Measurements from ENCODE around the gene PAK1. TPM values are rescaled to one million over a fixed set of nuclear protein-coding genes. Genes with fewer than 3 reads are reported as not detected.

PAK1 gene
- total and polyA plus RNA-seq, 2 donors = 27.7 to 36.6 TPM

GRCh38 chr11:77381729-77382665 lies 91.9 kb downstream of the PAK1 start:
- peak in 1 of 9 donors; percentile 21 for DNase-seq (ENCODE audit: low read depth in 6 of 9, low spot score in 9 of 9)
- Histone ChIP-seq H3K36me3 (ENCODE audit: control insufficient read depth in 2 of 2, insufficient read depth in 2 of 2, low read length in 1 of 2) (peaks cover 0 to 3% of the 10 kb centered on the region in 2 donors), H3K4me1 (ENCODE audit: control insufficient read depth in 2 of 2, insufficient read depth in 2 of 2, low read length in 2 of 2) (no peaks in the 10 kb centered on the region), H3K27me3 (ENCODE audit: control insufficient read depth in 2 of 2, insufficient read depth in 1 of 2, low read length in 1 of 2) (no peaks in the 10 kb centered on the region), H3K27ac (ENCODE audit: low read depth in 1 of 2, low read length in 1 of 2) (peak overlapping the region in 1 of 2 donors; percentile 47), H3K4me3 (ENCODE audit: low read length in 2 of 2) (no peak overlapping the region), H3K9me3 (ENCODE audit: control insufficient read depth in 2 of 2, insufficient read depth in 1 of 2, low read length in 1 of 2) (no peaks in the 10 kb centered on the region)
- WGBS = 93% methylated on average over 2 of the region's 2 CpGs

DNA sequence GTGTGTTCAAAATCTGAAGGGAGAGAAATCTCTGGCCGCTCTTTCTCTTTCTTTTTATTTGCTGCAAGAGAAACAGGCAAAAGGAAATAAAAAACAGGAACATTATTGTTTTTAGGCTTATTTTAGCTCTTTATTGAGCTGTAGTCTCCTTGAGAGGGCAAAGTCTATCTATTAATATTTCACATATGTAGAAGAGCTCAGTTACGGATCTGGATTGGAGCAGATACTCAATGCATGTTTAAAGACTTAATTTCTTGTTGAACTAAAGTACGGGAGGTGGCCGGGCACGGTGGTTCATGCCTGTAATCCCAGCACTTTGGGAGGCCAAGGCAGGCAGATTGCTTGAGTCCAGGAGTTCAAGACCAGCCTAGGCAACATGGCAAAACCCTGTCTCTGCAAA lies 94.0 kb downstream of the PAK1 start:
- Histone ChIP-seq H3K4me3 (ENCODE audit: low read length in 2 of 2) (no peak overlapping the region), H3K36me3 (ENCODE audit: control insufficient read depth in 2 of 2, insufficient read depth in 2 of 2, low read length in 1 of 2) (peaks cover 0 to 3% of the 10 kb centered on the region in 2 donors), H3K27ac (ENCODE audit: low read depth in 1 of 2, low read length in 1 of 2) (no peak overlapping the region), H3K9me3 (ENCODE audit: control insufficient read depth in 2 of 2, insufficient read depth in 1 of 2, low read length in 1 of 2) (no peaks in the 10 kb centered on the region), H3K4me1 (ENCODE audit: control insufficient read depth in 2 of 2, insufficient read depth in 2 of 2, low read length in 2 of 2) (no peaks in the 10 kb centered on the region), H3K27me3 (ENCODE audit: control insufficient read depth in 2 of 2, insufficient read depth in 1 of 2, low read length in 1 of 2) (no peaks in the 10 kb centered on the region)
- 98% methylated on average over 5 of the region's 5 CpGs for WGBS
- no peak for DNase-seq (ENCODE audit: low read depth in 6 of 9, low spot score in 9 of 9)

GRCh38 chr11:77379253-77379652 lies 94.6 kb downstream of the PAK1 start:
- WGBS = 97% methylated on average over 4 of the region's 4 CpGs
- Histone ChIP-seq H3K27ac (ENCODE audit: low read depth in 1 of 2, low read length in 1 of 2) (no peak overlapping the region), H3K4me3 (ENCODE audit: low read length in 2 of 2) (no peak overlapping the region), H3K36me3 (ENCODE audit: control insufficient read depth in 2 of 2, insufficient read depth in 2 of 2, low read length in 1 of 2) (peaks cover 0 to 3% of the 10 kb centered on the region in 2 donors), H3K4me1 (ENCODE audit: control insufficient read depth in 2 of 2, insufficient read depth in 2 of 2, low read length in 2 of 2) (no peaks in the 10 kb centered on the region), H3K9me3 (ENCODE audit: control insufficient read depth in 2 of 2, insufficient read depth in 1 of 2, low read length in 1 of 2) (no peaks in the 10 kb centered on the region), H3K27me3 (ENCODE audit: control insufficient read depth in 2 of 2, insufficient read depth in 1 of 2, low read length in 1 of 2) (no peaks in the 10 kb centered on the region)
- DNase-seq (ENCODE audit: low read depth in 6 of 9, low spot score in 9 of 9) = no peak

DNA sequence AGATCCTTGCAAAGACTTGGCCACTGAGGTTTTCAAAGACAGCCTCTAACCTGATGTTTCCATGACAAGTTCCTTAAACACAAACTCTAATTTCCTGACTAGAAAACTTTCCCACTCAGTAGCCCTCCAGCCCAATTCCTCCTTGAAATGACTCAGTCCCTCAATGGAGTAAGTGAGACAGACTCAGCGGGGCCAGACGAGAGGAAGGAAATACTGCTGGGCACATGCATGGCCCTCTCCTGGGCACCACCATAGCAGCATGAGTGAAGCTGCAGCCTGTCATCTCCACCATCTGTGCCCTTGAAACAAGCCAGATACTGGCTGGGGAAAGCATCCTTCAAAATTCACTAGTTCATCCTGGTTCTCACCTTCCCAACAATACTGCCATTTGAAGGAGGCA lies 96.2 kb downstream of the PAK1 start:
- H3K4me3 ChIP-seq (ENCODE audit: low read length in 2 of 2) = no peak overlapping the region
- no peak for DNase-seq (ENCODE audit: low read depth in 6 of 9, low spot score in 9 of 9)
- H3K9me3 ChIP-seq (ENCODE audit: control insufficient read depth in 2 of 2, insufficient read depth in 1 of 2, low read length in 1 of 2) = no peaks in the 10 kb centered on the region
- no peaks in the 10 kb centered on the region for H3K27me3 ChIP-seq (ENCODE audit: control insufficient read depth in 2 of 2, insufficient read depth in 1 of 2, low read length in 1 of 2)
- WGBS = over 99% methylated on average over 2 of the region's 2 CpGs
- no peaks in the 10 kb centered on the region for H3K4me1 ChIP-seq (ENCODE audit: control insufficient read depth in 2 of 2, insufficient read depth in 2 of 2, low read length in 2 of 2)
- H3K27ac ChIP-seq (ENCODE audit: low read depth in 1 of 2, low read length in 1 of 2) = no peak overlapping the region
- H3K36me3 ChIP-seq (ENCODE audit: control insufficient read depth in 2 of 2, insufficient read depth in 2 of 2, low read length in 1 of 2) = peaks cover 0 to 3% of the 10 kb centered on the region in 2 donors

DNA sequence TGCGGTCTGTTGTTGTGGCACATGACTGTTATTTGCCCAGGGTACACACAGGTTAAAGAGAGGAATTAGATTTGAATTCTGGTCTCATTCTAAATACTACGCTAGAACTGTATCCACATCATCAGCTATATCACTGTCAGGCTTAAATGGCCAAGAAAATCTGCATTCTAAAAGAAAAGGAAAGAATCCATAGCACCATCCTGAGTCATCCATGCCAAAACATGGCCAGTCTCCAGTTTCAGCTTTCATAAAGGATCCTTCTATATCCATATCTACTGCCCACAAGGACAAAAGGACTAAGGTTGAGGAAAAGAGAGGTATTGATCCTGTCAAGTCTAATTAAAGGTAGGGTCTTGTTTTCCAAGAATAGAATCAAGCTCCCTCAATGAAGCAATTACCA lies 98.8 kb downstream of the PAK1 start:
- WGBS = 96% methylated on average over 2 of the region's 2 CpGs
- DNase-seq (ENCODE audit: low read depth in 6 of 9, low spot score in 9 of 9) = no peak
- Histone ChIP-seq H3K4me1 (ENCODE audit: control insufficient read depth in 2 of 2, insufficient read depth in 2 of 2, low read length in 2 of 2) (no peaks in the 10 kb centered on the region), H3K9me3 (ENCODE audit: control insufficient read depth in 2 of 2, insufficient read depth in 1 of 2, low read length in 1 of 2) (no peaks in the 10 kb centered on the region), H3K4me3 (ENCODE audit: low read length in 2 of 2) (no peak overlapping the region), H3K27me3 (ENCODE audit: control insufficient read depth in 2 of 2, insufficient read depth in 1 of 2, low read length in 1 of 2) (no peaks in the 10 kb centered on the region), H3K27ac (ENCODE audit: low read depth in 1 of 2, low read length in 1 of 2) (no peak overlapping the region), H3K36me3 (ENCODE audit: control insufficient read depth in 2 of 2, insufficient read depth in 2 of 2, low read length in 1 of 2) (peaks cover 0 to 3% of the 10 kb centered on the region in 2 donors)

GRCh38 chr11:77374611-77375031 lies 99.3 kb downstream of the PAK1 start:
- no peaks in the 10 kb centered on the region for H3K27me3 ChIP-seq (ENCODE audit: control insufficient read depth in 2 of 2, insufficient read depth in 1 of 2, low read length in 1 of 2)
- no peak overlapping the region for H3K4me3 ChIP-seq (ENCODE audit: low read length in 2 of 2)
- no peaks in the 10 kb centered on the region for H3K4me1 ChIP-seq (ENCODE audit: control insufficient read depth in 2 of 2, insufficient read depth in 2 of 2, low read length in 2 of 2)
- no peak for DNase-seq (ENCODE audit: low read depth in 6 of 9, low spot score in 9 of 9)
- 98% methylated on average over 3 of the region's 3 CpGs for WGBS
- H3K27ac ChIP-seq (ENCODE audit: low read depth in 1 of 2, low read length in 1 of 2) = no peak overlapping the region
- peaks cover 0 to 3% of the 10 kb centered on the region in 2 donors for H3K36me3 ChIP-seq (ENCODE audit: control insufficient read depth in 2 of 2, insufficient read depth in 2 of 2, low read length in 1 of 2)
- H3K9me3 ChIP-seq (ENCODE audit: control insufficient read depth in 2 of 2, insufficient read depth in 1 of 2, low read length in 1 of 2) = no peaks in the 10 kb centered on the region

DNA sequence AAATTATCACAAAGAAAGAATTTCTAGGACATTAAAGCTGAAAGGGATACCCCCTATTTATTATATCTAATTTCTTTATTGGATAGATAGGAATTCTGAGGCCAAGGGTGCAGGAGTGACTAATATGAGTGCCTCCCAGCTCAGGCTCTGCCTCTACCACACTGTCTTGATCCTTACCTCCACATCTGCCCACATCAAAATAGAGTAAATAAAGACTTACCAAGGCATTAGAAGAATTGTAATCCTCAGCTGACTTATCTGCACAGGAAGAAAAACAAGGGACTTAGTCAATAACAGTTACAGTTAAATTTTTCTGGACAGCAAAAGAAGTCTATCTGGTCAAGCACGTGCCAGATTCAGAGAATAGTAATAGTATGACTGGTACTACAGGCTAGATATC lies 99.8 kb downstream of the PAK1 start:
- H3K27ac ChIP-seq (ENCODE audit: low read depth in 1 of 2, low read length in 1 of 2) = no peak overlapping the region
- H3K9me3 ChIP-seq (ENCODE audit: control insufficient read depth in 2 of 2, insufficient read depth in 1 of 2, low read length in 1 of 2) = no peaks in the 10 kb centered on the region
- no peak for DNase-seq (ENCODE audit: low read depth in 6 of 9, low spot score in 9 of 9)
- H3K36me3 ChIP-seq (ENCODE audit: control insufficient read depth in 2 of 2, insufficient read depth in 2 of 2, low read length in 1 of 2) = peaks cover 0 to 3% of the 10 kb centered on the region in 2 donors
- 100% methylated on average over 1 of the region's 1 CpG for WGBS
- H3K4me3 ChIP-seq (ENCODE audit: low read length in 2 of 2) = no peak overlapping the region
- H3K4me1 ChIP-seq (ENCODE audit: control insufficient read depth in 2 of 2, insufficient read depth in 2 of 2, low read length in 2 of 2) = no peaks in the 10 kb centered on the region
- H3K27me3 ChIP-seq (ENCODE audit: control insufficient read depth in 2 of 2, insufficient read depth in 1 of 2, low read length in 1 of 2) = no peaks in the 10 kb centered on the region

DNA sequence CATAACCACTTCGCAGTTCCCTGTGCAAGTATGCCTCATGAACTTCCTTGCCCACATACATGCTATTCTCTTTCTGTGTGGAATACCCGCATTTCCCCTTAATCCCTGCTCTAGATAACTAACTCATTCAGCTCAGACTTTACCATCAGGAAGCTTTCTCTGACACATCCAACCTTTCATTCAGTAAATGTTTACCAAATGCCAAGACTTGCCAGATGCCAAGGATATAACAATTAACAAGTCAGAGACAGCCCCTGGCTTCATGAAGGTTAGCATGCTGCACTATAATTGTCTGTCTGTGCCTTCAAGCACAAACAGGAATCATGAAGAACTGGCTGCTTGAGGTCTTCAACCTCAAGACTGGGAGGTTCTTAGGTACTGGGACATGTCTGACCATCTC lies 101.2 kb downstream of the PAK1 start:
- Histone ChIP-seq H3K27ac (ENCODE audit: low read depth in 1 of 2, low read length in 1 of 2) (no peak overlapping the region), H3K9me3 (ENCODE audit: control insufficient read depth in 2 of 2, insufficient read depth in 1 of 2, low read length in 1 of 2) (no peaks in the 10 kb centered on the region), H3K4me3 (ENCODE audit: low read length in 2 of 2) (no peak overlapping the region), H3K36me3 (ENCODE audit: control insufficient read depth in 2 of 2, insufficient read depth in 2 of 2, low read length in 1 of 2) (peaks cover 0 to under 1% of the 10 kb centered on the region in 2 donors), H3K4me1 (ENCODE audit: control insufficient read depth in 2 of 2, insufficient read depth in 2 of 2, low read length in 2 of 2) (no peaks in the 10 kb centered on the region), H3K27me3 (ENCODE audit: control insufficient read depth in 2 of 2, insufficient read depth in 1 of 2, low read length in 1 of 2) (no peaks in the 10 kb centered on the region)
- WGBS = 98% methylated on average over 2 of the region's 2 CpGs
- no peak for DNase-seq (ENCODE audit: low read depth in 6 of 9, low spot score in 9 of 9)

DNA sequence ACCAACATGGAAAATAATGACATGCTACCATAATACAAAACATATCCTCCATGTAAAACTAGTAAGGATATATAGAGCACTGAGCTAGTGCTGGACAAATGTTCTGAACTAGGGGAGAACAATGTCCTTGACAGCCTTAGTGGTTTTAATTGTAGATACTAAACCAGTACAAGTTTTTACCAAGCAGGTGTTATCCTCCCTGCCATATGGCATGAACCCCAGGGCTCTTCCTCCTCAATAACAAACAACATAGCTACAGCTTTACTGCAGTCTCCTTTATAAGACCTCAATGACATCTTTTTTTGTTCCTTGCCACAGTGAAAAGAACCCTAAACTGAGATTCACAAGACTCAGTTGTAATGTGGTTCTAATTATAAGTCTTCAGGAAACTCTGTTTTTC lies 102.2 kb downstream of the PAK1 start:
- H3K27ac ChIP-seq (ENCODE audit: low read depth in 1 of 2, low read length in 1 of 2) = no peak overlapping the region
- no peaks in the 10 kb centered on the region for H3K9me3 ChIP-seq (ENCODE audit: control insufficient read depth in 2 of 2, insufficient read depth in 1 of 2, low read length in 1 of 2)
- no peaks in the 10 kb centered on the region for H3K36me3 ChIP-seq (ENCODE audit: control insufficient read depth in 2 of 2, insufficient read depth in 2 of 2, low read length in 1 of 2)
- DNase-seq (ENCODE audit: low read depth in 6 of 9, low spot score in 9 of 9) = no peak
- no peaks in the 10 kb centered on the region for H3K4me1 ChIP-seq (ENCODE audit: control insufficient read depth in 2 of 2, insufficient read depth in 2 of 2, low read length in 2 of 2)
- no peak overlapping the region for H3K4me3 ChIP-seq (ENCODE audit: low read length in 2 of 2)
- no peaks in the 10 kb centered on the region for H3K27me3 ChIP-seq (ENCODE audit: control insufficient read depth in 2 of 2, insufficient read depth in 1 of 2, low read length in 1 of 2)

Data from thymus (tissue), 11 donors.